Osteocyte (in vitro differentiated cells): ENCODE measurements around the gene CDK13. TPM values are rescaled to one million over a fixed set of nuclear protein-coding genes. Genes with fewer than 3 reads are reported as not detected.
A peak's percentile ranks its signal among the peaks of the same experiment; 100 is the strongest.

Source experiments
- DNase-seq: peaks from one replicate; pipeline ENCODE4 v3.0.0; 2021; ENCODE audit warnings: mixed read lengths; ENCODE audit not compliant: unreplicated experiment; ENCODE audit errors: extremely low spot score
- H3K27ac Mint-ChIP-seq: one replicate; pipeline ENCODE4 v1.8.0; 2021; ENCODE audit warnings: mild to moderate bottlenecking, mixed read lengths; ENCODE audit not compliant: unreplicated experiment
- H3K27me3 Mint-ChIP-seq: one replicate; pipeline ENCODE4 v1.8.0; 2021; ENCODE audit warnings: mixed read lengths; ENCODE audit not compliant: unreplicated experiment
- H3K36me3 Mint-ChIP-seq: one replicate; pipeline ENCODE4 v1.8.0; 2021; ENCODE audit warnings: mixed read lengths; ENCODE audit not compliant: unreplicated experiment
- H3K4me1 Mint-ChIP-seq: one replicate; pipeline ENCODE4 v1.8.0; 2021; ENCODE audit warnings: mixed read lengths; ENCODE audit not compliant: unreplicated experiment
- H3K4me3 Mint-ChIP-seq: one replicate; pipeline ENCODE4 v1.8.0; 2021; ENCODE audit warnings: mild to moderate bottlenecking, moderate library complexity, mixed read lengths; ENCODE audit not compliant: unreplicated experiment
- H3K9me3 Mint-ChIP-seq: one replicate; pipeline ENCODE4 v1.8.0; 2021; ENCODE audit warnings: mixed read lengths; ENCODE audit not compliant: unreplicated experiment
- CTCF ChIP-seq: fragments of 200-600 bp; sonication (generic); IDR thresholded peaks from 2 replicates; pipeline ENCODE4 v1.5.0; 2021; ENCODE audit warnings: antibody characterized with exemption, mild to moderate bottlenecking, moderate library complexity
- total RNA-seq: library from RNA; stranded (reverse); gene quantifications from 2 replicates; pipeline ENCODE4 v1.2.1, GENCODE V29; 2021

The CDK13 gene
- total RNA-seq, 1 donor from 2014 or later, result 60.6 TPM

- H3K27ac Mint-ChIP-seq, result no peak overlapping the region
- no peak overlapping the region for H3K4me3 Mint-ChIP-seq
- no peaks in the 10 kb centered on the region for H3K27me3 Mint-ChIP-seq
- H3K4me1 Mint-ChIP-seq, result peaks cover 14% of the 10 kb centered on the region
- DNase-seq, result no peak
- TF ChIP-seq CTCF, result no peak
- no peaks in the 10 kb centered on the region for H3K9me3 Mint-ChIP-seq
- H3K36me3 Mint-ChIP-seq, result peaks cover 17% of the 10 kb centered on the region
These were observed 109.0 kb downstream of the CDK13 start for GRCh38 chr7:40059057-40059456.

- TF ChIP-seq CTCF, result no peak
- Mint-ChIP-seq H3K4me3 (no peak overlapping the region), H3K27ac (no peak overlapping the region), H3K36me3 (peaks cover 6% of the 10 kb centered on the region), H3K27me3 (no peaks in the 10 kb centered on the region), H3K9me3 (no peaks in the 10 kb centered on the region), H3K4me1 (no peaks in the 10 kb centered on the region)
- DNase-seq, result no peak
These were observed 122.2 kb downstream of the CDK13 start for GRCh38 chr7:40072268-40072667.

GRCh38 chr7:40073239-40073638 lies 123.2 kb downstream of the CDK13 start:
- Mint-ChIP-seq H3K9me3 (no peaks in the 10 kb centered on the region), H3K4me3 (no peak overlapping the region), H3K4me1 (no peaks in the 10 kb centered on the region), H3K27me3 (no peaks in the 10 kb centered on the region), H3K27ac (no peak overlapping the region), H3K36me3 (peaks cover 3% of the 10 kb centered on the region)
- DNase-seq, result no peak
- TF ChIP-seq CTCF, result no peak

GRCh38 chr7:40077849-40078248 lies 127.8 kb downstream of the CDK13 start:
- Mint-ChIP-seq H3K36me3 (peaks cover 7% of the 10 kb centered on the region), H3K27ac (no peak overlapping the region), H3K9me3 (no peaks in the 10 kb centered on the region), H3K27me3 (no peaks in the 10 kb centered on the region), H3K4me1 (no peaks in the 10 kb centered on the region), H3K4me3 (no peak overlapping the region)
- DNase-seq, result no peak
- no peak for TF ChIP-seq CTCF

GRCh38 chr7:40092182-40092581 lies 142.1 kb downstream of the CDK13 start:
- TF ChIP-seq CTCF, result no peak
- no peak for DNase-seq
- Mint-ChIP-seq H3K36me3 (peaks cover 55% of the 10 kb centered on the region), H3K27ac (peak overlapping the region; percentile 10), H3K4me3 (no peak overlapping the region), H3K4me1 (peaks cover 5% of the 10 kb centered on the region), H3K9me3 (no peaks in the 10 kb centered on the region), H3K27me3 (no peaks in the 10 kb centered on the region)
